ENCODE measurements around the gene CCDC184.

DNA sequence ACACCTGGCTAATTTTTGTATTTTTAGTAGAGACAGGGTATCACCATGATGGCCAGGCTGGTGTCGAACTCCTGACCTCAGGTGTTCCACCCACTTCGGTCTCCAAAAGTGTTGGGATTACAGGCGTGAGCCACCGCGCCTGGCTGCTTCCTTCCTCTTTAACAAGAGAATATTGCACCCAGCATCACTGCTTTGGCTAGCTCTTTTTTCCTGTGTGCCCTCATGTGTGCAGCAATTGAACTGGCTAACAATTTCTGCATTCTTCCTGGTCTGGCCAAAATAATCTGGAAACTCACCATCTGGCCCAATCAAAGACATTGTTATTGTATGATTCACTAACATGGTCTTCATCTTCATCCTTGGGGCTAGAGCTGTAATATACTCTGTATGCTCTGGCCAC, 23.4 kb upstream of the CCDC184 start:
- TF ChIP-seq, protein P1, sequence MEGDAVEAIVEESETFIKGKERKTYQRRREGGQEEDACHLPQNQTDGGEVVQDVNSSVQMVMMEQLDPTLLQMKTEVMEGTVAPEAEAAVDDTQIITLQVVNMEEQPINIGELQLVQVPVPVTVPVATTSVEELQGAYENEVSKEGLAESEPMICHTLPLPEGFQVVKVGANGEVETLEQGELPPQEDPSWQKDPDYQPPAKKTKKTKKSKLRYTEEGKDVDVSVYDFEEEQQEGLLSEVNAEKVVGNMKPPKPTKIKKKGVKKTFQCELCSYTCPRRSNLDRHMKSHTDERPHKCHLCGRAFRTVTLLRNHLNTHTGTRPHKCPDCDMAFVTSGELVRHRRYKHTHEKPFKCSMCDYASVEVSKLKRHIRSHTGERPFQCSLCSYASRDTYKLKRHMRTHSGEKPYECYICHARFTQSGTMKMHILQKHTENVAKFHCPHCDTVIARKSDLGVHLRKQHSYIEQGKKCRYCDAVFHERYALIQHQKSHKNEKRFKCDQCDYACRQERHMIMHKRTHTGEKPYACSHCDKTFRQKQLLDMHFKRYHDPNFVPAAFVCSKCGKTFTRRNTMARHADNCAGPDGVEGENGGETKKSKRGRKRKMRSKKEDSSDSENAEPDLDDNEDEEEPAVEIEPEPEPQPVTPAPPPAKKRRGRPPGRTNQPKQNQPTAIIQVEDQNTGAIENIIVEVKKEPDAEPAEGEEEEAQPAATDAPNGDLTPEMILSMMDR (IDR thresholded peaks at IDR 0.05) = no peak
- no peak for TF ChIP-seq POLR2A (IDR thresholded peaks at IDR 0.05)
